SK-N-MC (cell line): ENCODE results near the gene FBXO22.
"Not testable (repeated sequence)": the region's sequence is repeated elsewhere in the genome, so short reads cannot be mapped to it uniquely, and the experiment has no call there.

Source experiments
- DNase-seq: peaks from one replicate; pipeline ENCODE4 v3.0.0-alpha.2; 2011; ENCODE audit warnings: low read depth, low spot score
- H3K27ac ChIP-seq: fragments of 200-600 bp; sonication (generic); 2 replicates; pipeline ENCODE4 v1.5.1; 2016; ENCODE audit warnings: mixed run types
- H3K36me3 ChIP-seq: fragments of 200-600 bp; sonication (generic); 2 replicates; pipeline ENCODE4 v1.6.1; 2017; ENCODE audit warnings: antibody characterized with exemption, low read length, mixed read lengths; ENCODE audit not compliant: insufficient read depth
- H3K4me3 ChIP-seq: fragments of 200-600 bp; sonication (generic); 2 replicates; pipeline ENCODE4 v1.5.1; 2016
- H3K9ac ChIP-seq: fragments of 200-600 bp; sonication (generic); 2 replicates; pipeline ENCODE4 v1.8.0; 2017; ENCODE audit warnings: mixed run types, mixed read lengths; ENCODE audit not compliant: insufficient read length
- H3K9me3 ChIP-seq: fragments of 200-600 bp; sonication (generic); 2 replicates; pipeline ENCODE4 v1.6.1; 2017; ENCODE audit warnings: low read depth, mild to moderate bottlenecking, antibody characterized with exemption, low read length, moderate library complexity, mixed read lengths
- EZH2 ChIP-seq: fragments of 200-600 bp; sonication (generic); IDR thresholded peaks from one replicate; pipeline ENCODE4 v1.6.1; 2017; ENCODE audit warnings: antibody characterized with exemption
- FOXP2 ChIP-seq: optimal IDR thresholded peaks from 2 replicates; pipeline ENCODE3; 2011; ENCODE audit warnings: mild to moderate bottlenecking, moderate library complexity; ENCODE audit not compliant: insufficient read depth; ENCODE audit errors: extremely low read length, control extremely low read depth
- POLR2AphosphoS5 ChIP-seq: IDR thresholded peaks from 2 replicates; pipeline ENCODE4 v1.6.1; 2012; ENCODE audit warnings: mild to moderate bottlenecking, low read depth, low read length, borderline replicate concordance

The FBXO22 gene

DNA sequence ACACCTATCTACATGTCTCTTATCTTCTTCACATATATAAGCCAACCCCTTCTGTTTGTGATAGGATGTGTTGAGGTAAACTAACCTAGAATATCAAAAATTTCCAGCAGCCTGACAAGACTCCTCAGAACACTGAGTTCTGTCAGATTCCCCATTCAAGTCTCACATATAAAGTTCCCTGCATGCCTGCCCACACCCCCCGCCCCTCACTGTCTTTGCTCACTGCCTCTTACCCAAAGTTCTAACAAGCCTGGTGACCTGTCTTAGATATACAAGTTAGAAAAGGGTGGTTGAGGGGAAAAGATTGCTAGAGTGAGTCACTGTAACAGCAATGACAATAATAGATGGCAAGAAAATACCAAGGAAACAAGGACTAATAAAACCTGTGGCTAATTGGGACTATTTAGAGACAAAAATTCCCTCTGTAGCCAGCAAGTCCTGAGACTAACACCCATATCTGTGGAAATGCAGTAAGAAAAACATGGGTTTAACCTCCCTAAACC is 40.1 kb downstream of the FBXO22 start:
- no peaks in the 10 kb centered on the region for H3K36me3 ChIP-seq
- no peaks in the 10 kb centered on the region for H3K9me3 ChIP-seq
- no peak overlapping the region for H3K9ac ChIP-seq
- TF ChIP-seq POLR2AphosphoS5: no peak
- TF ChIP-seq FOXP2: no peak
- no peak overlapping the region for H3K27ac ChIP-seq
- H3K4me3 ChIP-seq: no peak overlapping the region
- no peak for DNase-seq

DNA sequence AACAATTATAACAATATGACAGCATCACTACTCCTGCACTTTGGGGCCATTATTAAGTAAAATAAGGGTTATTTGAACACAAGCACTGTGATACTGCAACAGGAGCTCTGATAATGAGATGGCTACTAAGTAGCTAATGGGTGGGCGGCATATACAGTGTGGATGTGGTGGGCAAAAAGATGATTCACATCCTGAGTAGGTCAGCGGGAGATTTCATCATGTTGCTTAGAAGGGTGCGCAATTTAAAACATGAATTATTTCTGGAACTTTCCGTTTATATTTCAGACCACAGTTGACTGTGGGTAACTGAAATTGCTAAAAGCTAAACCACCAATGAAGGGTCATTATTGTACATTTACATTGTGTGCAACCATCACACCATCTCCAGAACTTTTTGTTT is 42.3 kb downstream of the FBXO22 start:
- Histone ChIP-seq H3K9ac (no peak overlapping the region), H3K4me3 (no peak overlapping the region), H3K27ac (no peak overlapping the region), H3K36me3 (no peaks in the 10 kb centered on the region), H3K9me3 (no peaks in the 10 kb centered on the region)
- DNase-seq: no peak
- TF ChIP-seq POLR2AphosphoS5 (no peak), FOXP2 (no peak)

DNA sequence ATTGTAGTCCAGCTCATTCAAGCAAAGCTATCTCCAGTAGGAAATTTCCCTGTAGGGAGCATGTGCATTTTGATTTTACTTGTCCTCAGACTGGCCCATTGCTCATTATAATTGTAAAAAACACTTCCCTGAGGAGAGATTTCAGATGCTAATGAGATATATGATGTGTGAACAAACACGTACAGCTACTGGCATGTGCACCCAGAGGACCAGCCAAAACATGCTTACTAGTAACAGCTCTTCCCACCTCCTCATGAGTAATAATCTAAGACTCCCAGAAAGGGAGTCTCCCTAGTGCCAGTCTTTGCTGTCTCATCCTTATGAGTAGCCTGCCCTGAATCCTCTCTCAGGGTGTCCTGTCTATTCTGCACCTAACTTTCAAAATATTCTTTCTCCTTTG is 43.4 kb downstream of the FBXO22 start:
- Histone ChIP-seq H3K4me3 (no peak overlapping the region), H3K9ac (no peak overlapping the region), H3K27ac (no peak overlapping the region), H3K36me3 (no peaks in the 10 kb centered on the region), H3K9me3 (no peaks in the 10 kb centered on the region)
- DNase-seq: no peak
- TF ChIP-seq EZH2 (no peak), POLR2AphosphoS5 (no peak), FOXP2 (no peak)

DNA sequence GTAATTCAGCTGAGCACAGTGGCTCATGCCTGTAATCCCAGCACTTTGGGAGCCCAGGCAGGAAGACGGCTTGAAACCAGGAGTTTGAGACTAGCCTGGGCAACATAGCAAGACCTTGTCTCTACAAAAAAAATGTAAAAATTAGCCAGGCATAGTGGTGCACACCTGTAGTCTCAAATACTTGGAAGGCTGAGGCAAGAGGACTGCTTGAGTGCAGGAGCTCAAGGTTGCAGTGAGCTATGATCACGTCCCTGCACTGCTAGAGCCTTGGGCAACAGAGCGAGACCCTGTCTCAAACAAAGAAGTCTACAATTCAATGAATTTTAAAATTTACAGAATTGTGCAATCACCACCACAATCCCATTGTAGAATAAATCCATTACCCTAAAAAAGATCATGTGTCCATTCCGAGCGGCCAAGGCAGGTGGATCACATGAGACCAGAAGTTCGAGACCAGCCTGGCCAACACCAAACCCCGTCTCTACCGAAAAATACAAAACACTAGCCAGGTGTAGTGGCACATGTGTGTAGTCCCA is 45.2 kb downstream of the FBXO22 start:
- Histone ChIP-seq H3K4me3 (no peak overlapping the region), H3K36me3 (no peaks in the 10 kb centered on the region), H3K27ac (no peak overlapping the region), H3K9me3 (no peaks in the 10 kb centered on the region), H3K9ac (no peak overlapping the region)
- no peak for DNase-seq
- no peak for TF ChIP-seq FOXP2
- TF ChIP-seq POLR2AphosphoS5: no peak
- TF ChIP-seq EZH2: no peak

DNA sequence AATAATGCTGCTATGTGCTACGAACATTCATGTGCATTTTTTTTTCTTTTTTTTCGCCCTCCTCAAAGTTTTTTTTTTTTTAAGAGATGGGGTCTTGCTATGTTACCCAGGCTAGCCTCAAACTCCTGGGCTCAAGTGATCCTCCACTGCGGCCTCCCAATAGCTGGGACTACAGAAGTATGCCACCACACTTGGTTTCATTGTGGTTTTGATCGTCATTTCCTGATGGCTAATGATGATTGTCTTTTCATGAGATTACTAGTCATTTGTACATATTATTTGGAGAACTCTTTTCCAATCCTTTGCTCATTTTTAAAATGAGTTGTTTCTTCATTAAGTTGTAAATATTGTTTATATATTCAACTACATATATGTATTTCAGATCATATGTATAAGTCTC is 48.8 kb downstream of the FBXO22 start:
- no peak overlapping the region for H3K9ac ChIP-seq
- no peak for DNase-seq
- no peak overlapping the region for H3K4me3 ChIP-seq
- no peak overlapping the region for H3K27ac ChIP-seq
- no peaks in the 10 kb centered on the region for H3K9me3 ChIP-seq
- TF ChIP-seq POLR2AphosphoS5 (no peak), EZH2 (no peak), FOXP2 (no peak)
- H3K36me3 ChIP-seq: no peaks in the 10 kb centered on the region

DNA sequence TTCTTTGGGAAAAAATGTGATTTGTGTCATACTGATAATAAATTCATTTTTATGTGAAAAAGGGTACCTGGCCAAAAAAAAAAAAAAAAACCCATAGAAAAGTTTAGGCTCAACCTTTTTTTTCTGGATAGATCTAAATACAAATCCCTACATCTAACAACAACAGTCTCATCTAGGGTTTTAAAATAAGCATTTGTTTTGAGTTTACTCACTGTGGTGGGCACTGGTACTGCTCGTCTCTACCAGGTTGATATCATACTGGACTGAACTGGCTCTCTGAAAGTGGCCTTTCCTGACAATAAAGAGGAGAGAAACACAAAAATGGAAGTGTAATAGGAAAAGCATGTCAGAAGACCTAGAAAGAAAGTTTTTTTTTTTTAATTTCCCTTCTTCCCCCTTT is 52.0 kb downstream of the FBXO22 start:
- Histone ChIP-seq H3K36me3 (no peaks in the 10 kb centered on the region), H3K9me3 (no peaks in the 10 kb centered on the region), H3K9ac (no peak overlapping the region), H3K4me3 (no peak overlapping the region), H3K27ac (no peak overlapping the region)
- DNase-seq: no peak
- no peak for TF ChIP-seq EZH2
- no peak for TF ChIP-seq POLR2AphosphoS5
- TF ChIP-seq FOXP2: no peak

DNA sequence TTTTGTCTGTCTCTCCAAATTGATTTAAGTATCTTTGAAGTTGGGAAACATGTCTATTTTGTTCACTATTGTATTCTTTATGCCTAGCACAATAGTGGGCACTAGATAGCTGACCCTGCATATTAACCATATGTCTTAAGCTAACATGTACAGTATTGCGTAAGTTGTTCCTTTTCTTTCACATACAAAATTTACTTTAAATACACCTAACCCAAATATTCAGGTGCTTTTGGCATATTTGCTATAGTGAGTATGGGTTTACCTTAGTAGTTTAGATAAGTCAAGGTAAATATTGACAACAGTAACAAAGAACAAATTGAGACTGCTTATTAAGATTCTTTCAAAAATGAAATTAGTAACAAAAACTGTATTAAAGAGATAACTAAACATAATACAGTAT is 57.7 kb downstream of the FBXO22 start:
- Histone ChIP-seq H3K9me3 (no peaks in the 10 kb centered on the region), H3K27ac (no peak overlapping the region), H3K4me3 (no peak overlapping the region), H3K9ac (no peak overlapping the region), H3K36me3 (no peaks in the 10 kb centered on the region)
- no peak for TF ChIP-seq POLR2AphosphoS5
- TF ChIP-seq FOXP2: no peak
- TF ChIP-seq EZH2: no peak
- DNase-seq: no peak

DNA sequence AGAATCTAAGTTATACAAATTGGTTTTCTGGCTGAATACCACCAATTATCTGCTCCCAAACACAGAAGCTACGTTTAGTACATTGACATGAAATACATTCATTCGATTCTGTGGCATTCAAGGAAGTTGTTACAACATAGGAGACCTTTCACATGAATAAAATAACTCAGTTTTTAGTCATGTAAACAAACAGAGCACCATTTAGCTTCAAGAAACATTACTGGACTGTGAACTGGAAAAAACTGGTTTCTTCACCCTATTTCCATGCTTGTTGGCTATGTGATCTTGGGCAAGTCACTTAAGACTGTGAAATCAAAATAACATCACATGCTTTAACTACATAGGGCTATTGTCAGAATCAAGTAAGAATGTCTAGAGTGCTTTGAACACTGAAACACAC is 62.4 kb downstream of the FBXO22 start:
- no peak for DNase-seq
- Histone ChIP-seq H3K9ac (no peak overlapping the region), H3K9me3 (no peaks in the 10 kb centered on the region), H3K36me3 (no peaks in the 10 kb centered on the region), H3K4me3 (no peak overlapping the region), H3K27ac (no peak overlapping the region)
- TF ChIP-seq FOXP2 (no peak), POLR2AphosphoS5 (no peak), EZH2 (no peak)

DNA sequence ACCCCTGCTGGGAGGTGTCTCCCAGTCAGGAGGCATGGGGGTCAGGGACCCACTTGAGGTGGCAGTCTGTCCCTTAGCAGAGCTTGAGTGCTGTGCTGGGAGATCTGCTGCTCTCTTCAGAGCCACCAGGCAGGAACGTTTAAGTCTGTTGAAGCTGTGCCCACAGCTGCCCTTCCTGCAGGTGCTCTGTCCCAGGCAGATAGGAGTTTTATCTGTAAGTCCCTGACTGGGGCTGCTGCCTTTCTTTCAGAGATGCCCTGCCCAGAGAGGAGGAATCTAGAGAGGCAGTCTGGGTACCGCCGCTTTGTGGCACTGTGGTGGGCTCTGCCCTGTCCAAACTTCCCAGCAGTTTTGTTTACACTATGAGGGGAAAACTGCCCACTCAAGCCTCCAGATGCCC is 73.1 kb downstream of the FBXO22 start:
- not testable (repeated sequence) for H3K4me3 ChIP-seq, H3K36me3 ChIP-seq, H3K27ac ChIP-seq, H3K9ac ChIP-seq, DNase-seq, H3K9me3 ChIP-seq
